ENCODE data around the gene ARHGEF38.
"Not testable (repeated sequence)": the region's sequence is repeated elsewhere in the genome, so short reads cannot be mapped to it uniquely, and the experiment has no call there.

Gene ARHGEF38

GRCh38 chr4:105659190-105659589 is 106.8 kb downstream of the ARHGEF38 start:
- no peak for DNase-seq

GRCh38 chr4:105661028-105661427 is 108.6 kb downstream of the ARHGEF38 start:
- DNase-seq = no peak

GRCh38 chr4:105662935-105663675 is 110.7 kb downstream of the ARHGEF38 start:
- DNase-seq = no peak

GRCh38 chr4:105666693-105667092 is 114.3 kb downstream of the ARHGEF38 start:
- DNase-seq = no peak

- no peak for DNase-seq
These were observed 118.3 kb downstream of the ARHGEF38 start for GRCh38 chr4:105670684-105671083.

GRCh38 chr4:105671301-105671700 is 118.9 kb downstream of the ARHGEF38 start:
- no peak for DNase-seq

GRCh38 chr4:105674011-105674410 is 121.6 kb downstream of the ARHGEF38 start:
- DNase-seq = no peak

GRCh38 chr4:105677709-105678108 is 125.3 kb downstream of the ARHGEF38 start:
- no peak for DNase-seq

GRCh38 chr4:105679186-105679585 is 126.8 kb downstream of the ARHGEF38 start:
- DNase-seq = no peak

- no peak for DNase-seq
These were observed 130.6 kb downstream of the ARHGEF38 start for GRCh38 chr4:105683038-105683437.

GRCh38 chr4:105686571-105686970 is 134.2 kb downstream of the ARHGEF38 start:
- DNase-seq = no peak

- DNase-seq = not testable (repeated sequence)
These were observed 142.4 kb downstream of the ARHGEF38 start for GRCh38 chr4:105694812-105695211.

- not testable (repeated sequence) for DNase-seq
These were observed 143.4 kb downstream of the ARHGEF38 start for GRCh38 chr4:105695832-105696231.

GRCh38 chr4:105698607-105699006 is 146.2 kb downstream of the ARHGEF38 start:
- no peak for DNase-seq

- no peak for DNase-seq
These were observed 155.4 kb downstream of the ARHGEF38 start for GRCh38 chr4:105707782-105708180.

- DNase-seq = peak; percentile 69
These were observed 156.0 kb downstream of the ARHGEF38 start, which contains the start of the genes GSTCD and INTS12 for GRCh38 chr4:105708181-105709080. TSS of gene GSTCD (plus strand) at chr4:105708784. CDS start at chr4:105717614, 8,830 bp downstream. TSS of gene INTS12 (minus strand) at chr4:105708689. CDS start at chr4:105700005, 8,684 bp downstream.

- DNase-seq = no peak
These were observed 156.6 kb downstream of the ARHGEF38 start for GRCh38 chr4:105709081-105709450.

- DNase-seq = no peak
These were observed 157.7 kb downstream of the ARHGEF38 start for GRCh38 chr4:105710012-105710600.

GRCh38 chr4:105710678-105711077 is 158.3 kb downstream of the ARHGEF38 start:
- no peak for DNase-seq

- no peak for DNase-seq
These were observed 160.3 kb downstream of the ARHGEF38 start for GRCh38 chr4:105712766-105713165.

- no peak for DNase-seq
These were observed 161.7 kb downstream of the ARHGEF38 start for GRCh38 chr4:105714071-105714521.

GRCh38 chr4:105714932-105715331 is 162.5 kb downstream of the ARHGEF38 start:
- DNase-seq = no peak

GRCh38 chr4:105715692-105716278 is 163.4 kb downstream of the ARHGEF38 start:
- no peak for DNase-seq

All from NCI-H2171 (cell line).